Mesothelial cell of epicardium (in vitro differentiated cells): ENCODE measurements around the gene CDC20B. TPM values are rescaled to one million over a fixed set of nuclear protein-coding genes. Genes with fewer than 3 reads are reported as not detected.

ENCODE experiments used
- DNase-seq, 2 experiments: peaks; one replicate each; pipeline ENCODE4 v3.0.0; 2021; ENCODE audit warnings: low spot score in 2 of 2; ENCODE audit not compliant: unreplicated experiment in 2 of 2
- H3K27ac Mint-ChIP-seq: 2 replicates; pipeline ENCODE4 v1.8.0; 2021; ENCODE audit warnings: mixed read lengths
- H3K27me3 Mint-ChIP-seq: 2 replicates; pipeline ENCODE4 v1.8.0; 2021; ENCODE audit warnings: low read depth, mixed read lengths
- H3K36me3 Mint-ChIP-seq: 2 replicates; pipeline ENCODE4 v1.8.0; 2021; ENCODE audit warnings: mixed read lengths
- H3K4me1 Mint-ChIP-seq: 2 replicates; pipeline ENCODE4 v1.8.0; 2021; ENCODE audit warnings: mixed read lengths
- H3K4me3 Mint-ChIP-seq: 2 replicates; pipeline ENCODE4 v1.8.0; 2021; ENCODE audit warnings: mild to moderate bottlenecking, moderate library complexity, mixed read lengths
- H3K9me3 Mint-ChIP-seq: 2 replicates; pipeline ENCODE4 v1.8.0; 2021; ENCODE audit warnings: mixed read lengths
- total RNA-seq: library from RNA; stranded (reverse); gene quantifications from 3 replicates; pipeline ENCODE4 v1.2.1, GENCODE V29; 2021
- TF ChIP-seq, protein P1 (sequence below): fragments of 200-600 bp; sonication (generic); IDR thresholded peaks from one replicate; pipeline ENCODE4 v1.5.0; 2021; ENCODE audit warnings: antibody characterized with exemption; ENCODE audit not compliant: unreplicated experiment

Gene CDC20B
- total RNA-seq, 1 donor from 2014 or later: 0.09 TPM

- Mint-ChIP-seq H3K4me1 (no peaks in the 10 kb centered on the region), H3K9me3 (peaks cover 6% of the 10 kb centered on the region), H3K27ac (no peak overlapping the region), H3K4me3 (no peak overlapping the region), H3K27me3 (peaks cover 69% of the 10 kb centered on the region), H3K36me3 (no peaks in the 10 kb centered on the region)
- no peak for DNase-seq
- TF ChIP-seq, protein P1, sequence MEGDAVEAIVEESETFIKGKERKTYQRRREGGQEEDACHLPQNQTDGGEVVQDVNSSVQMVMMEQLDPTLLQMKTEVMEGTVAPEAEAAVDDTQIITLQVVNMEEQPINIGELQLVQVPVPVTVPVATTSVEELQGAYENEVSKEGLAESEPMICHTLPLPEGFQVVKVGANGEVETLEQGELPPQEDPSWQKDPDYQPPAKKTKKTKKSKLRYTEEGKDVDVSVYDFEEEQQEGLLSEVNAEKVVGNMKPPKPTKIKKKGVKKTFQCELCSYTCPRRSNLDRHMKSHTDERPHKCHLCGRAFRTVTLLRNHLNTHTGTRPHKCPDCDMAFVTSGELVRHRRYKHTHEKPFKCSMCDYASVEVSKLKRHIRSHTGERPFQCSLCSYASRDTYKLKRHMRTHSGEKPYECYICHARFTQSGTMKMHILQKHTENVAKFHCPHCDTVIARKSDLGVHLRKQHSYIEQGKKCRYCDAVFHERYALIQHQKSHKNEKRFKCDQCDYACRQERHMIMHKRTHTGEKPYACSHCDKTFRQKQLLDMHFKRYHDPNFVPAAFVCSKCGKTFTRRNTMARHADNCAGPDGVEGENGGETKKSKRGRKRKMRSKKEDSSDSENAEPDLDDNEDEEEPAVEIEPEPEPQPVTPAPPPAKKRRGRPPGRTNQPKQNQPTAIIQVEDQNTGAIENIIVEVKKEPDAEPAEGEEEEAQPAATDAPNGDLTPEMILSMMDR: no peak
Observed at GRCh38 chr5:55187370-55187769, 14.4 kb upstream of the CDC20B start.

GRCh38 chr5:55180016-55180415, 7.0 kb upstream of the CDC20B start:
- no peak overlapping the region for H3K27ac Mint-ChIP-seq

GRCh38 chr5:55177078-55177477, 4.1 kb upstream of the CDC20B start:
- Mint-ChIP-seq H3K27ac (no peak overlapping the region), H3K27me3 (peaks cover 92% of the 10 kb centered on the region), H3K4me3 (peak overlapping the region; percentile 68), H3K36me3 (no peaks in the 10 kb centered on the region), H3K4me1 (peaks cover 23% of the 10 kb centered on the region), H3K9me3 (no peaks in the 10 kb centered on the region)
- TF ChIP-seq, protein P1: no peak
- no peak for DNase-seq

More at GRCh38 chr5:55180016-55180415, 7.0 kb upstream of the CDC20B start:
- TF ChIP-seq, protein P1: no peak
- Mint-ChIP-seq H3K4me3 (no peak overlapping the region), H3K27me3 (peaks cover 87% of the 10 kb centered on the region), H3K36me3 (no peaks in the 10 kb centered on the region), H3K9me3 (peaks cover 3% of the 10 kb centered on the region), H3K4me1 (peaks cover 10% of the 10 kb centered on the region)
- no peak for DNase-seq

- TF ChIP-seq, protein P1: no peak
- DNase-seq: peak in 1 of 2 experiments; percentile 62
- H3K4me3 Mint-ChIP-seq: peak overlapping the region; percentile 68
- H3K9me3 Mint-ChIP-seq: no peaks in the 10 kb centered on the region
- peaks cover 89% of the 10 kb centered on the region for H3K27me3 Mint-ChIP-seq
- no peak overlapping the region for H3K27ac Mint-ChIP-seq
- peaks cover 24% of the 10 kb centered on the region for H3K4me1 Mint-ChIP-seq
- no peaks in the 10 kb centered on the region for H3K36me3 Mint-ChIP-seq
Observed at GRCh38 chr5:55176176-55176818, 3.3 kb upstream of the CDC20B start.

- no peaks in the 10 kb centered on the region for H3K36me3 Mint-ChIP-seq
- H3K27ac Mint-ChIP-seq: no peak overlapping the region
- H3K4me1 Mint-ChIP-seq: peaks cover 24% of the 10 kb centered on the region
- H3K27me3 Mint-ChIP-seq: peaks cover 86% of the 10 kb centered on the region
- peak overlapping the region; percentile 68 for H3K4me3 Mint-ChIP-seq
- DNase-seq: no peak
- TF ChIP-seq, protein P1: no peak
- H3K9me3 Mint-ChIP-seq: no peaks in the 10 kb centered on the region
Observed at GRCh38 chr5:55175781-55176175, 2.8 kb upstream of the CDC20B start.
